ENCODE data around the gene MLXIPL.
"Not testable (repeated sequence)": the region's sequence is repeated elsewhere in the genome, so short reads cannot be mapped to it uniquely, and the experiment has no call there.

MLXIPL gene

DNA sequence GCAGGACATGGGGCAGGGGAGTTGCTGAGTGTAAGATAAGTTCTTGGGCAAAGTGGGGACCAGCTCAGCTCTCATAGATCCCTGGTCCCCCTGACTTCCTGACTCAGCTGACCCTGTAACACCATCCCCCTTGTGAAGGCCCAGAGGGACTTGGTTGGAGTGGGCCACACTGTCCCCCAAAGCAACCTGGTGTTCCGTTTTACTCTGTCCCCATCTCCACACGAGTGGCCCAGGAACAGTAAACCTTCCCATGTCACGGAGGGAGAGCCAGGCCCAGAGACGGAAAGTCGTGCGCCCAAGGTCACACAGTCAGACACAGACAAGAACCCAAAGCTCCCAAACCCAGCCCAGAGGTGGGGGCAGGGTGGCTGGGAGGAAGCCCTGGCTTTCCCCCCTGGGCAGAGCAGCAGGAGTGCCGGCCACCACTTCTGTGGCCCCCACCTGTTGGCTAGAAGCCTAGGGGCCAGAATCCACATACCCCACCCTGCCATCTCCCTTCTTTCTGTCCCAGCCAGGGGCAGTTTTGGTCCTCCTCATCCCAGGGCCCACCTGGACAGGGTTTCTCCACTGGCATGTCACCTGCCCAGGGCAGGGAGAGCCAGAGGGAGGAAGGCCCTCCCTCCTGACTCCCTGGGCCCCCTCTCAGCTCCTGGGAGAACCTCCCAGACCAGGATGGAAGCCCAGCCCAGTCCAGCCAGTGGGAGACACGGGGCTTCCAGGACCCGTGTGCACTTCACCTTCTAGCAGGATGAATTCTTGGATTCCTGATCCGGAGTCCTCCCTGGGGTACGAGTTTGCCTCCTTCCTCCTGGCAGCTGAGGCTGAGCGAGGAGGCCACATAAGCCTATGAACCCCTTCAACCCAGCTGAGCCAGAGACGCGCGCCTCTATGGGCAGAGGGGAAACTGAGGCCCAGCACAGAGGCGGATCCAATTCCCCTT, 22.7 kb upstream of the MLXIPL start:
- no peak for DNase-seq (ENCODE audit: low read depth)

DNA sequence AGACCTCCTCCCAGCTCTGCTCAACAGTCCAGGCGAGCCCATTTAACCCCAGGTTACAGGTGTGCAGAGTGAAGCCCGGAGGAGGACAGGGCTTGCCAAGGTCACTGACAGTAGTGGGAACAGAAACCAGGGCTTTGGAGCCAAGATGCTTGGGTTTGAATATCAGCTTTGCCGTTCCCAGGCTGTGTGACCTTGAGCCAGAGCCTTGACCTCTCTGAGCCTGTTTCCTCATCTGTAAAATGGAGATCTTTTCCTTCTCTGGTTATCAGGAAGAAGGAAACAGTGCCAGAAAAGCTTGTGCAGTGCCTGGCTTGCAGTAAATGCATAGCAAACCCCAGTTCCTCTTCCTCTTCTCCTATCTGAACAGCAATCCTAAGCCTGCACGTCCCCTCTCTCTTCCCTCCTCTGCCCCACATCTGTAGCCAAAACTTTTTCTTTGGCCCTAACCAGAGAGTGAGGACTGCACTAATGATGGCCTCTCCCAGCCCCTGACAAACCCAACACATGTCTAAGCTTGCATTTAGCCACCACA, 21.4 kb upstream of the MLXIPL start:
- DNase-seq (ENCODE audit: low read depth), result no peak

DNA sequence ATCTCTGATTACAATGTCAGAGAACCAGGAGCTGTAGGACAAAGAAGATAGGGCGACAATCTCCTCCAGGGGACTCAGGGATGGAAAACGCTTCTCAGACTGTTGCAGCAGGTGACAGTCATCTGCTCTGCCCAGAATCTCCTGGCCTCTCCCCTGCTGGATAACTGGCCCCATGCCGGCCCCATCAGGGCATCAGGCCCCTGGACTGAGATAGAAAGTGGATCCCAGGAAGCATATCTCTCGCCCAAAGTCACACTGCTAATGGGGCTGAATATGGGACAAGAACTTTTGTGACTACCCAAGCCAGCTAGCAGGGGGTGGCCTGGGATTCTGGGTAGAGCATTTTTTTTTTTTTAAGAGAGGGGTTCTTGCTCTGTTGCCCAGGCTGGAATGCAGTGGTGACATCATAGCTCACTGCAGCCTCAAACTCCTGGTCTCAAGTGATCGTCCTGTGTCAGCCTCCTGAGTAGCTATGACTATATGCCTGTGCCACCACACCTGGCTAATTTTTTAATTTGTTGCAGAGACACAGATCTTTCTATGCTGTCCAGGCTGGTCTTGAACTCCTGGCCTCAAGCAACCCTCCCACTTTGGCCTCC, 20.5 kb upstream of the MLXIPL start:
- no peak for DNase-seq (ENCODE audit: low read depth)

DNA sequence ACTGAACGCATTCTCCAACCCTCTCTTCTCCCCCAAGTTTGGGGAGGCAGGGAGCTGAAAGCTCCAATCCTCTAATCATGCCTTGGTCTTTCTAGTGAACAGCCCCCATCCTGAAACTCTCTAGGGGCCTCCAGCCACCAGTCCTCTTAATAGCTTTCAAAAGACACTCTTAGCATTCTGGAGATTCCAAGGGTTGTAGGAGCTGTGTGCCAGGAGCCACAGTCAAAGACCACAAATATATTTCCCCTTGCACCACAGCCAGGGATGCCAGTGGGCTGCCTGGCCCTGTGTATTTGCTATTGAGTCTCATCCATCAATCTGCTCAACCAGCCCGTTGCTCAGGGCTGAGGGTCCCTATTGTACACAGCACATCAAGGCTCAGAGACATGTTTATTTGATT, 18.5 kb upstream of the MLXIPL start:
- DNase-seq (ENCODE audit: low read depth), result no peak

DNA sequence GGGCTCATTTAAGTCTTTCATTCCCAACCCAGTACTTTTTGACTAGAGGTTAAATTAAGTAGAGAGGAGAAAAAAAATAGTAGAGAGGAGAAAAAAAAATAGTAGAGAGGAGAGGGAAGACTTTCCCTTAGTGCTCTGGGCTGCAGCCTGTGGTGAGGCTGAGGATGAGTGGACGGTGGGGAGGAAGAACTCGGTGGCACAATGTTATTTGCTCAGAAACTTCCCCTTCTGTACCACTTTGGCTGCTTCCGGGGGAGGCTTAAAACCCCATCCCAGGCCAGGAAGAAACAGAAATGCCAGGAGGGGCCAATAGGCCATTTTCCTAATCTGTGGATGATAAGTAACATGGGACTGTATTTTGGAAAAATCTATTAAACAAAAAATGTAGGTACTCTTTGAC, 14.6 kb upstream of the MLXIPL start:
- DNase-seq (ENCODE audit: low read depth), result no peak

DNA sequence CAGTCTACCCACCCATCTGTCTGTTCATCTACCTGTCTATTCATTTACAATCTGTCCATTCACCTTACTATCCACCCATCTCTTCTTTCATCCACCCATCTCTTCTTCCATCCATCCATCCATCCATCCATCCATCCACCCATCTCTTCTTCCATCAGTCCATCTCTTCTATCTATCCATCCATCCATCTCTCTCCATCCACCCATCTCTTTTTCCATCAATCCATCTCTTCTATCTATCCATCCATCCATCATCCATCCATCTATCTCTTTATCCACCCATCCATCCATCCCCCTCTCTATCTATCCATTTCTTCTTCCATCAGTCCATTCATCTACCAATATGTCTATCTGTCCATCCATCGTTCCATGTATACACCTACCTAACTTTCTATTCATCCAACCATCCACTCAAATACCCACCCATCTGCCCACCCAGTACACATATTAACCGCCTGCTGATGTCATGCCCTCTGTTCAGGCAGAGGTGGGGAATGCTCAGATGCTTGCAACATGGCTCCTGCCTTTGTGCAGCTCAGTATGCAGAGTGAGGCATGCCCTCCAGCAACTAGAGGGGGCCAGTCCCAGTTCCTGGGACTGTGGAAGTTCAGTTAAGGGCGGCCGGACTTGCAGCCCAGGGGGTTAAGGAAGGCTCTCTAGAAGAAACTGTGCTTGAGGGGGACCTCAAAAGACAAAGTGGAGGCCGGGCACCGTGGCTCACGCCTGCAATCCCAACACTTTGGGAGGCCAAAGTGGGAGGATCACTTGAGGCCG, 11.3 kb upstream of the MLXIPL start:
- no peak for DNase-seq (ENCODE audit: low read depth)

DNA sequence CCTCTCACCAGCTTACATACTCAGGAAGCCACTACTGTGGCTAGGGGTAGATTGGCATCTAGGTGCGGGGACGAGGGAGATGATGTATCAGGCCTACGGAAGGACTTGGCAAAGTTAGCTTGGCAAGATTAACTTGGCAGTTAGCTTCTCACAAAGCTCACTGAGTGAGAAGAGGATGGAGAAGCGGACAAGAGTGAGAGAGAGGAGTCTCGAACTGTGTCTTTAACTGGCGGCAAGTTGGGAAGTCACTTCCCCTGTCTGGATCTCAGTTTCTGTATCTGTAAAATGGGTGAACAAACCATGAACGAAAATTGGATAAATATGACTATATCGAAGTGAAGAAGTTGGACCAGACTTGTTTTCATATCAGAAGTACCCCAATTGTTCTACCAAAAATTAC, 9.5 kb upstream of the MLXIPL start:
- no peak for DNase-seq (ENCODE audit: low read depth)

DNA sequence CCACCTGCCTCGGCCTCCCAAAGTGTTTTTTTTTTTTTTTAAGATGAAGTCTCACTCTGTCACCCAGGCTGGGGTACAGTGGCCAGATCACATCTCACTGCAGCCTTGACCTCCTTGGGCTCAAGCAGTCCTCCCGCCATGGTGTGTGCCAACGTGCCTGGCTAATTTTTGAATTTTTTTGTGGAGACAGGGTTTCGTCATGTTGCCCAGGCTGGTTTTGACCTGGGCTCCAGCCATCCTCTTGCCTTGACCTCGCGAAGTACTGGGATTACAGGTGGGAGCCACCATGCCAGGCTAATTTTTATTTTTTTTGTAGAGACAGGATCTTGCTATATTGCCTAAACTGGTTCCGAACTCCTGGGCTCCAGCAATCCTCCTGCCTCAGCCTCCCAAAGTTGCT, 9.0 kb upstream of the MLXIPL start:
- DNase-seq (ENCODE audit: low read depth), result no peak

DNA sequence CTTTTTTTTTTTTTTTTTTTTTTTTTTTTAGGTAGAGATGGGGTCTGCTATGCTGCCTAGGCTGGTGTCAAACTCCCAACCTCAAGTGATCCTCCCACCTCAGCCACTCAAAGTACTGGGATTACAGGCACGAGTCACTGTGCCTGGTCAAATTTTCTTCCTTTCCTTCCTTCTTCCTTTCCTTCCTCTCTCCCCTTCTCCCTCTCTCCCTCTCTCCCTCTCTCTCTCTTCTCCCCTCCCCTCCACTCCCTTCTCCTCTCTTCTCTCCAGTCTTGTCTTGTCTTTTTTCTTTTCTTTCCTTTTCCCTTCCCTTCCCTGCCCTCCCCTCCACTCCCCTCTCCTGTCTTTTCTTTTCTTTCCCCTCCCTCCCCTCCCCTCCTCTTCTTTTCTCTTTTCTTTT, 7.2 kb upstream of the MLXIPL start:
- no peak for DNase-seq (ENCODE audit: low read depth)

DNA sequence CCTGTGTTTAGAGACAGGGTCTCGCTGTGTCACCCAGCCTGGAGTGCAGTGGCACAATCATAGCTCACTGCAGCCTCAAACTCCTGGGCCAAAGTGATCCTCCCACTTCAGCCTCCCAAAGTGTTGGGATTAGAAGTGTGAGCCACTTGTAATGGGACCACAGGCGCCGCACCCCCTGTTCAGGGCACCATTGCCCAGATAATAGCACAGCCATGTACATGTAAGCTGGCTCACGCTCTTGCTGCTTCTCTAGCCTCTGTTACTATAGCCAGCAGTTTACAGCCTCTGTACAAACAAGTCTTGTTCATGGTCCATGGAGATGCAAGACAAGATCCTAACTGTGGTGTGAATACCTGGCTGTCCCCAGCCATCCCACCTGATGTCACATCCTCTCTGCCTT, 4.2 kb upstream of the MLXIPL start:
- DNase-seq (ENCODE audit: low read depth), result no peak

DNA sequence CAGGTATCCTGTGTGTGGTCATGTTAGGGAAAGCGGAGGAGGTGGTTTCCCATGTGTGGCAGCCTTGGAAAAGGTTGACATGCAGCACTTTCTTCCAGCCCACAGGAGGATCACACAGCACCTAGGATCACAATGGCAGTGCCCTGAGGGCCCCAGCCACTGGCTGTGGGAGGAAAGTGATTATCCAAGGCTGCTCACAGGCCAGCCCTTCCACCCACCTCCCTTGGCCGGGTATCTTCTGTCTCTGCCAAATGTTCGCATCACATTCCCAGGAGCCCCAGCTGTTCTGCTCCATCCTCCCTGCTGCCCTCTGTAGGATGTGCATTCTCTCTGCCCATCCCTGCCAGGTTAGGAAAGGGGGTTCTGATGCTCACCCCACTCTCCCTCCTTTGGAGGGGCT, 2.5 kb upstream of the MLXIPL start:
- no peak for DNase-seq (ENCODE audit: low read depth)

DNA sequence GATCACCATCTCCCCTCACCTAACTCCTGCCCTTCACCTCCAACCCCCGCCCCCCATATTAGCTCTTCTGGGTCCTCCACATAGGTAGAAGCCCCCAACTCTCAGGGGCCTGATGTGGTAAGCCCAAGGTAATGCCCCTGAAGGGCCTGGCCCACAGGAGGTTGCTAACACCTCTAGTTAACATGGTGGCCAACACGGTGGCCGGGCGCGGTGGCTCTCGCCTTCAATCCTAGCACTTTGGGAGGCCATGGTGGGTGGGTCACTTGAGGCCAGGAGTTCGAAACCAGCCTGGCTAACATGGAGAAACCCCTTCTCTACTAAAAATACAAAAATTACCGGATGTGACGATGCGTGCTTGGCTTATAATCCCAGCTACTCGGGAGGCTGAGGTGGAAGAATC, 954 bp upstream of the MLXIPL start:
- DNase-seq (ENCODE audit: low read depth), result no peak

DNA sequence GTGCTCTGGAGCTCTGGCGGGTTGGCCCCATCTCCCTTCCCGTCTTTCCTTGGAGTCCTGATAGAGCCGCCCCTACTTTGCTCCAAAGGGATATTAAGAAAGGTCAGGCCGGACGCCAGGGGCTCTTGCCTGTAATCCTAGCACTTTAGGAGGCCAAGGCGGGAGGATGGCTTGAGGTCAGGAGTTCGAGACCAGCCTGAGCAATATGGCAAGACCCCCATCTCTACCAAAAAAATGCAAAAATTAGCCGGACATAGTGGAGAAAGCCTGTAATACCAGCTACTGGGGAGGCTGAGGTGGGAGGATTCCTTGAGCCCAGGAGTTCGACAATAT, 313 bp upstream of the MLXIPL start:
- DNase-seq (ENCODE audit: low read depth), result no peak

DNA sequence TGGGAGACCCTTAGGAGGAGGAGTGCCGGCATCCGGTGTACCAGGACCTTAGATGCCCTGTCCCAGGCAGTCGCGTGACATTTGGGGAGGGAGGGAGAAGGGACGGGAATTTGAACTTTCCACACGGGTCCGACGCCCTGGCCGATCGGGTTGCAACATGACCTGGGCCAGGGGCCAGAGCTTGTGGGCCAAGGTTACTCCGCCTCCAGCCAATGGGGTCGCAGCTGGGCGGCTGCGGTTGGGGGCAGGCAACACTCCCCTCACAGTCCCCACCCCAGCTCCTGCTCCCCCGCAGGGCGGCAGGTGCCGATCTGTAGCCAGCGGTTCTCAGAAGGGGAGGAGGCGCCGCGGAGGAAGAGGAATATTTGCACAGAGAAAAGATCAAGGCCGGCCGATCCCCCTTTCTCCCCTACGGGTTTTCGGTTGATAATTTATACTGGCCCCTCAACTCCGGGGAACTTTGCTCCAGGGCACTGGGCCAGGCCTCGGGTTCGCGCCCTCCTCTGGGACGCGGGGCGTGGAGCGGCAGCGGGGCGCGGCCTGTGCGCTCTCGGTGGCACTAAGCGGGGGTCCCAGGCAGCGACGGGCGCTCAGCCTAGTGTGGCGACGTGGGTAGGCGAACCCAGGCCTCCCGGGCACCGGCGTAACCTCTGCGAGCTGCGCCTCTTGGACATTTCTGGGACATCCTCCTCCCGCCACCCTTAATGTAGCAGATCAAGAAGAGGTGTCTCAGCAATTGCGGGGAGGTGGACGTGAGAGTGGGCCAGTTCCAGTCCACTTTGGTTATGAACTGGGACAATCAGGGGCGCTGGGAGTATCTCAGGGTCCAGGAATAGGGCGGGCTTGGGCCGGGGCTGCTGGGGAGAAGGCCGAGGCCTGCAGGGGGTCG, 1.2 kb downstream of the MLXIPL start:
- DNase-seq (ENCODE audit: low read depth), result no peak

DNA sequence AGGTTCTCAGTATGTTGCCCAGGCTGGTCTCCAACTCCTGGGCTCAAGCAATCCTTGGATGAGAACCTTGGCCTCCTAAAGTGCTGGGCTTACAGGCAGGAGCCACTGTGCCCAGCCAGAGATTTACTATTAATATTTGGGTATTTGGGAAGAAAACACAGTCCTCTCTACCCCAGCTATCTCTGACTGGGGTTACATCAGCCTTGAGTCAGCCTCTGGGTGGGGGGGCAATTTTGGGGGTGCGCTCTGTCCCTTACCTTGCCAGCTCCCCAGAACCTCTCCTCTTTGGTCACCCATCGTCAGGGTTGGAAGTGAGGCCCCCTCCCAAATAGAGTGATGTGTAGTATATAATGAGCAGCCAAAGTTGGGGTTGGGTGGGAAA, 1.8 kb downstream of the MLXIPL start:
- DNase-seq (ENCODE audit: low read depth), result no peak

DNA sequence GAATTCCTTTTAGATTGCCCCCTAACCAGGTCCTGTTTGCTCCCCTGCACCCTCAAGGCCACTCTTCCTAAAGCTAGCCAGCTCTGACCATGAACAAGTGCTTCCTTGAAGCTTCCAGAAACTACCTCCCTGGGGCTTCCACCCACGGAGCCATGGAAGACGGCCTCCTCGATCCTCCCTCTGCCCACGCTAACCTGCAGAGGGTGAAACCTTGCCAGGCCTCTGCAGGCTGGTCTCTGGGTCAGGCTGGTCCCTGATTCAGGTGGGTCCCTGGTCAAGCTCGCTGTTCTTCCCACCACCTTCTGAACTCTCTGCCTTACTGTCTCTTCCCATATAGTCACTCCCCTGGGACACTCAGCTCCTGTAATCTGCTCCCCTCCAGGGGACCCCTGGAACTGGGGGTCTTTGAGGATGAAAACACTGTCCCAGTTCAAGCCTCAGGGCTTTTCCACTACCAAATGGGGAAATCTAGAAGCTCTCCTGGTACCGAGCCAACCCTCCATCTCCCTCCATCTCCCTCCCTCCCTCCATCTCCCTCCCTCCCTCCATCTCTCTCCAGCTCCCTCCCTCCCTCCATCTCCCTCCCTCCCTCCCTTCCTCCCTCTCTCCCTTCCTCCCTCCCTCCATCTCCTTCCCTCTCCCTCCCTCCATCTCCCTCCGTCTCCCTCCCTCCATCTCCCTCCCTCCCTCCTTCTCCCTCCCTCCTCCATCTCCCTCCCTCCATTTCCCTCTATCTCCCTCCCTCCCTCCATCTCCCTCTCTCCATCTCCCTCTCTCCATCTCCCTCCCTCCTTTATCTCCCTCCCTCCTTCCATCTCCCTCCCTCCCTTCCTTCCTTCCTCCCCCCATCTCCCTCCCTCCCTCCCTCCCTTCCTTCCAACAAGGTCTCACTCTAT, 2.9 kb downstream of the MLXIPL start:
- no peak for DNase-seq (ENCODE audit: low read depth)

DNA sequence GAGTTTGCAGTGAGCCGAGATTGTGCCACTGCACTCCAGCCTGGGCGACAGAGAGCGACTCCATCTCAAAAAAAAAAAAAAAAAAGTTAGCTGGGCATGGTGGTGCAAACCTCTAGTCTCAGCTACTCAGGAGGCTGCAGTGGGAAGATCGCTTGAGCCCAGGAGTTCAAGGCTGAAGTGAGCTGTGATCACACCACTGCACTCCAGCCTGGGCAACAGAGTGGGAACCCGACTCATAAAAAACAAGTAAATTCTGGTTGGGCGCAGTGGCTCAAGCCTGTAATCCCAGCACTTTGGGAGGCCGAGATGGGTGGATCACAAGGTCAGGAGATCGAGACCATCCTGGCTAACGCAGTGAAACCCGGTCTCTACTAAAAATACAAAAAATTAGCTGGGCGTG, 4.9 kb downstream of the MLXIPL start:
- DNase-seq (ENCODE audit: low read depth), result not testable (repeated sequence)

DNA sequence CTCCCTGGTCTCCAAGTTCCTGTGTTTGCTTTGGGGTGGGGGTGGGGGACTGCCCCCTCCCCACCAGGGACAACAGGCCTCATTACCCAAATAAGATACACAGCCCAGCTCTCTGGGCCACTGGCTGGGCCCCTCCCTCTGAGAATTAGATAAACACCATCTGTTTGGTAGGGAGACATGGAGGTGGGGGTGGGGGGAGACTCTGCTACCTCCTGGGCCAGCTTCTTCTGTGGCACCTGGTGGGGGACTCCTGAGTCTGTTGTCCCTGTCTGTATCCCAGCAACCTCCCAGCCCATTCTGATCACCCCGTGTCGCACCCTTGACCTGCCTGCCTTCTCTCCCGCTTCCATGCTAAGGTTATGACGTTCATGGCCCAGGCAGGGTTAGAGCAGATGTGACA, 5.8 kb downstream of the MLXIPL start:
- DNase-seq (ENCODE audit: low read depth), result no peak

DNA sequence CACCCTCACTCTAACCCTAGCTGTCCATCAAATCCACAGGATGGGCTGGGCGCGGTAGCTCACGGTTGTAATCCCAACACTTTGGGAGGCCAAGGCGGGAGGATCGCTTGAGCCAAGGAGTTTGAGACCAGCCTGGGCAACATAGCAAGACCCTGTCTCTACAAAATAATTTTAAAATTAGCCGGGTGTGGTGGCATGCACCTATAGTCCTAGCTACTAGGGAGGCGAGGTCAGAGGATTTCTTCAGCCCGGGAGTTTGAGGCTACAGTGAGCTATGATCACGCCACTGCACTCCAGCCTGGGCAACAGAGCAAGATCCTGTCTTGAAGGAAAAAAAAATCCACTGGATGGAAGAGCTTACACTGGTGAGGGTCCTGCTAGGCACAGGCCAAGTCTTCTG, 6.8 kb downstream of the MLXIPL start:
- not testable (repeated sequence) for DNase-seq (ENCODE audit: low read depth)

DNA sequence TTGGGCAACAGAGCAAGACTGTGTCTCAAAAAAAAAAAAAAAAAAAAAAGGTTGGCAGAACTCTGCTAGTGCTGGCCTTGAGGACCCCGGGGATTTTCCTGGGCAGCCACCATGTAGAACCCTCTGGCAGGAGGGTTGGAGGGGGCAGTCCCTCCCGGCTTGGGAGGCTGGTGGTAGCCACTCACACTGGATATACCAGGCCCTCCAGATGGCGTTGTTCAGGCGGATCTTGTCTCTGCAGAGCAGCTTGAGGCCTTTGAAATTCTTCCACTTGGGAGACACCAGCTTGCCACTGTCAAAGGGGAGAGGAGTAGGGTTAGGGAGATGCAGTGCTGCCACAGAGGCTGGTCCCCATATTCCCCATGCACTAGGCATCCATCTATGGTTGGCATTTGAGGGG, 8.4 kb downstream of the MLXIPL start:
- DNase-seq (ENCODE audit: low read depth), result no peak

DNA sequence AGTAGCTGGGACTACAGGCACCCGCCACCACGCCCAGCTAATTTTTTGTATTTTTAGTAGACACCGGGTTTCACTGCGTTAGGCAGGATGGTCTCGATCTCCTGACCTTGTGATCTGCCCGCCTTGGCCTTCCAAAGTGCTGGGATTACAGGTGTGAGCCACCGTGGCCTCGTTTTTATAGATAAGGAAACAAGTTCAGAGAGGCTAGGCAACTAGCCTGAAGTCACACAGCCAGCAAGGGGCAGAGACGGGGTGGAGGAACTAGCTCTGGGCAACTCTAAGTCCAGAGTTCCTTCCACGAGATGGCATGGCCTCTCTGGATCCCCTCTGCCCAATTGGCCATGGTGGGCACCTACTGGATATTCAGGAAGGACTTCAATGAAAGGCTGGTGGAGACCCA, 9.4 kb downstream of the MLXIPL start:
- not testable (repeated sequence) for DNase-seq (ENCODE audit: low read depth)

All from activated T-cell treated with anti-CD3 and anti-CD28 coated beads for 48 hours (primary cell).